GM18868 (cell line): ENCODE results near the gene PPA1.
"Not testable (repeated sequence)": the region's sequence is repeated elsewhere in the genome, so short reads cannot be mapped to it uniquely, and the experiment has no call there.

Experiments used
- ATAC-seq: cut with Tn5 transposase; IDR thresholded peaks from one replicate; pipeline ENCODE4 v1.9.1; 2021; ENCODE audit warnings: mild to moderate bottlenecking, moderate library complexity; ENCODE audit not compliant: unreplicated experiment

The PPA1 gene

DNA sequence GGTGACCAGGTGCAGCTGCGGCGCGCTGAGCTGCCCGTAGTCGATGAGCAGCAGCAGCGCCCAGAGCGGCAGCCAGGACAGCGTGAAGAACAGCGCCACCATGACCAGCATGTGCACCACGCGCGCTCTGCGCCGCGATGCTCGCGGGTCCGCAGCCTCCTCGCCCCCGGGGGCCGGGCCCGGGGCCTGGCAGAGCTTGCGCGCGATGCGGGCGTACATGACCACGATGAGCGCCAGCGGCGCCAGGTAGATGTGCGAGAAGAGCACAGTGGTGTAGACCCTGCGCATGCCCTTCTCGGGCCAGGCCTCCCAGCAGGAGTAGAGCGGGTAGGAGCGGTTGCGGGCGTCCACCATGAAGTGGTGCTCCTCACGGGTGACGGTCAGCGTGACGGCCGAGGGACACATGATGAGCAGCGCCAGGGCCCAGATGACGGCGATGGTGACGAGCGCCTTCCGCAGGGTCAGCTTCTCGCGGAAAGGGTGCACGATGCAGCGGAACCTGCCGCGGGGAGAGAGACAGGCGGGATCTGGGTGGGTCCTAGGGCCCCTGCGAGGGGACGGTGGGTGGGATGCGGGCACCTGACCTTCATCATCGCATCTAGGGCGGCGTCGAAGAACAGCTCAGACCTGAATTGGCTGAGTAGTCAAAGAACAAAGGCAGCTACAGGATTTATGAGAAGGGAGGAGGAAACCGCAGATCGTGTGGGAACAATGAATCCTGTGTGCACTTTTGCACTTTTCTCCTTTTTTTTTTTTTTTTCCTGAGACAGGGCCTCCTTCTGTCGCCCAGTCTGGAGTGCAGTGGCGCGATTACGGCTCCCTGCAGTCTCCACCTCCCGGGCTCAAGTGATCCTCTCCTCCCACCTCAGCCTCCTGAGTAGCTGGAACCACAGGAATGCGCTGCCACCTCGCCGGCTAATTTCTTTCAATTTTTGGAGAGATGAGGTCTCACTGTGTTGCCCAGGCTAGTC, 22.4 kb upstream of the PPA1 start:
- ATAC-seq: no peak

DNA sequence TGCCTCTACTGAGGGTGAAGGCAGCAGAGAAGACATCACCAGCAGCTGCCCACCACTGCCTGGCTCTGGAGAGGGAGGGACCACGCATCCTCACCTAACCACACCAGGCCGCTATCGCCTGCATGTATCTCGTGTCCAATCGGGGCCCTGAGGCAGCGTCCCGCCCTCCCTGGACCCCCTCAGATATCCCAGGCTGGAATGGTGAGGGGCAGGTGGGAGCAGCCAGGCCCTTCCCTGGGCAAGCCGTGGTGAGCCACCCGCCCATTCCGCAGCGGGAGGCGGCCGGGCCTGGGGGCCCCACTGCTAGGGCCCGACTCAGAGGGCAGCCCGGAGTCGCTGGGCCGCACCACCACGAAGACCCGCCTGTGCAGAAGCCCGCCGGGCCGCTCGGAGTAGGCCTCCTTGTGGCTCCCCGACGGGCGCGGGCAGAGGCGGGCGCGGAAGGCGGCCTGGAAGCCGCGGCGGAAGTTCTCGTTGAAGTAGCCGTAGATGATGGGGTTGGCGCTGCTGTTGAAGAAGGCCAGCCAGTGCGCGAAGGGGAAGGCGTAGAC, 21.6 kb upstream of the PPA1 start:
- ATAC-seq: no peak

DNA sequence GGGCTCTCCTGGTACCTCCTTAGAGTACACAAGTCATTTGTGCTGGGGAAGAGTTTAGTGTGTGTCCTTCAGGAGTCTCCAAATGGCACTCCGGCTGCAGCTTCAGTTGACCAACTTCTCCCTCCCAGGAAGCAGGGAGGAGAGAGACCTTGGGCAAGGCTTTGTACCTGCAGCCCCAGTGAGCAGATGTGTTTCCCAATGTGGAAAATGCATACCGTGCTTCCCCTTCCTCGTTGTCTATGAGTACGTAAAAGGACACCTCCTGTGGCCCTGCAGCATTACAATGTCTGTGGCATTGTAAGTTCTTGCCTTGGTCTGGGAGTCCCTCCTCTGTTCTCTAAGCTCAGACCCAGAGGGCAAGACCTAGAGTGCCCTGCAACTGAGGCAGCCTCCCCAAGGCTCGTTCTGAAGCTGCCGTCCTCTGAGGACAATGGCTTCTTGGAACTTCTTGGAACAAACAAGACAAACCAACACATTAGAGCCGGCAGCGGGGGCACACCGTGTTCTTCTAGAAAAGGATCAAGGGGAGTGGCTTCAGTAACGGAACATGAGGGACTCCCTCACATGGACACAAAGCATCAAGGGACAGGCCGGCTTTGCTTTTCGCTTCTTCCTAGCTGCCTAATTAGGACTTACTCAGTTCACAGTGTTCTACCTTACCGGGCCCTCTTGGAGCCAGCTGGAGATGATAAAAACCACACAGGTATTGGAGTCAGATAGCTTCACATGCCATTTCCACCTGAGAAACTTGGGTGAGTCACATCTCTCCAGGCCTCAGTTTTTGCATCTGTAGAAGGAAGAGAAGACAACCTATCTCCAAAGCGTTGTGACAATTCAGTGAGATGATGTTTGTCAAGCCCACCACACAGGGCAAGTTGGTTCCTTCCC, 20.9 kb upstream of the PPA1 start:
- ATAC-seq: no peak

DNA sequence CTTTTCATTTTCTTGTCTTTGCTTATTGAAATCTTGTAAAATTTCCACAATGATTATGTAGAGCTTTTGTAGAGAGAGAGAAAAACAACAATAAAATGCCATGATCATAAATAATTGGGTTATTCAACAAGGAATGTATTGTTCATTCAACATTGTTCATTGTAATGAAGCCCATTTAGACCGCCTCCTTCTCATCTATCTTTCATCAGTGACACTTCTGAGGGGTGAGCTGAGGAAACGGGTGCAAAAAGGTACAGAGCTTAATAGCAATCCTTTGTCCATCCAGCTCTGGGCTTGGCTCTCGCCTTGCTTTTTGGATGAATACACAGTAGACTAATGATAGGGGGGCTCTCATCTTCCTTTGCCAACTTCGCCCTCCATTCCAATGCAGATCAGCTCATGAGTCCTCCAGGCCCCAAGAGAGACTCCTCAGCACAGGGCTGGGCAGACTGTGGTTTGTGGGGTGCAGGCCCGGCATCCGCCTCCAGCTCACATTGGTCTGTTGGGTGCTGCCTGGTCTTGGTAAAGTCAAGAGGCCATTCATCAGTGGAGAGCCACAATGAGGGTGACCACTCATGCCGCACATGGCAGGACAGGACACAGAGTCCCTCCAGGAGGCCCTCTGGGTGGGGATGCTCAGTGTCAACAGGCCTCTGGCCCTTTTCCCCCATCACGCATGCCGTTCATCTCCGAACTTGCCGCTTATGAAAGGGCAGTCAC, 17.9 kb upstream of the PPA1 start:
- ATAC-seq: no peak

DNA sequence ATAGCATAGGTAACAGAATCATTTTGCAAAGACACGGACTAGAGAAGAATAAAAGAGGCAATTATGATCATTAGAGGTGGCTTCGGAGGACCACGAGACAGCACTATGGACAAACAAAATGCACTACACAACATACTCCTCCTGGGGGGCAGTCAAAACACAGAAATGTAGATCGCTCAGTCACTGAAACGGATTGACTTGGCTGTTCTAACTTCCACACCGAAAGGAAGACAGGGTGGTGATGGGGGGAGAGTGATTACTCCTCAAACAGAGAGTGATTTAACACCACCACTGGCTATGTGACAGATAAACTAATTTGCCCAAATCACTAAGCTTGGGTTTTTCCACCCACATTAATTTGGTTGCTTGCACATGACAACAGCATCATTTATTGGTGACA, 14.1 kb upstream of the PPA1 start:
- no peak for ATAC-seq

DNA sequence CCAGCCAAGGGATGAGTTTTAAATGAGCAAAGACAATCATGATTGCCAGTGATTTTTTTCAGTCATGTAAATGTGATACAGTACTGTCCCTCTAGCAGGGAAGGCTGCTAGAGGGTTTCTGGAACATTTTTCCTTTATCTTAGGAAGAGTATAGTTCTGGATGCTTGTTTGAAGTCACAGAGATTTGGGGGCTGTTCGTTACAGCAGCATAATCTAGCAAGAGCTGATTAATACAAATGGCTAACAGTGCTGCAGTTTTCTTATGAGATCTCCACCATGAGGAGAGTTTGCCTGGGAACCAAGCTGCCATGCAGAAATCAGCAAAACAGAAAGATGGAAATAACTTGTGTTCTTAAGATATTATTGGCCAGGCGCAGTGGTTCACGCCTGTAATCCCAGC, 7.9 kb upstream of the PPA1 start:
- no peak for ATAC-seq

DNA sequence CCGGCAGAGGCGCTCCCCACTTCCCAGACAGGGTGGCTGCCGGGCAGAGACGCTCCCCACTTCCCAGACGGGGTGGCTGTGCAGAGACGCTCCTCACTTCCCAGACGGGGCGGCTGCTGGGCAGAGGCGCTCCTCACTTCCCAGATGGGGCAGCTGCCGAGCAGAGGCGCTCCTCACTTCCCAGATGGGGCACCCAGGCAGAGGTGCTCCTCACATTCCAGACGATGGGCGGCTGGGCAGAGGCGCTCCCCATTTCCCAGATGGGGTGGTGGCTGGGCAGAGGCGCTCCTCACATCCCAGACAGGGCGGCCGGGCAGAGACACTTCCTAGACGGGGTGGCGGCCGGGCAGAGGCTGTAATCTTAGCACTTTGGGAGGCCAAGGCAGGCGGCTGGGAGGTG, 6.8 kb upstream of the PPA1 start:
- not testable (repeated sequence) for ATAC-seq

DNA sequence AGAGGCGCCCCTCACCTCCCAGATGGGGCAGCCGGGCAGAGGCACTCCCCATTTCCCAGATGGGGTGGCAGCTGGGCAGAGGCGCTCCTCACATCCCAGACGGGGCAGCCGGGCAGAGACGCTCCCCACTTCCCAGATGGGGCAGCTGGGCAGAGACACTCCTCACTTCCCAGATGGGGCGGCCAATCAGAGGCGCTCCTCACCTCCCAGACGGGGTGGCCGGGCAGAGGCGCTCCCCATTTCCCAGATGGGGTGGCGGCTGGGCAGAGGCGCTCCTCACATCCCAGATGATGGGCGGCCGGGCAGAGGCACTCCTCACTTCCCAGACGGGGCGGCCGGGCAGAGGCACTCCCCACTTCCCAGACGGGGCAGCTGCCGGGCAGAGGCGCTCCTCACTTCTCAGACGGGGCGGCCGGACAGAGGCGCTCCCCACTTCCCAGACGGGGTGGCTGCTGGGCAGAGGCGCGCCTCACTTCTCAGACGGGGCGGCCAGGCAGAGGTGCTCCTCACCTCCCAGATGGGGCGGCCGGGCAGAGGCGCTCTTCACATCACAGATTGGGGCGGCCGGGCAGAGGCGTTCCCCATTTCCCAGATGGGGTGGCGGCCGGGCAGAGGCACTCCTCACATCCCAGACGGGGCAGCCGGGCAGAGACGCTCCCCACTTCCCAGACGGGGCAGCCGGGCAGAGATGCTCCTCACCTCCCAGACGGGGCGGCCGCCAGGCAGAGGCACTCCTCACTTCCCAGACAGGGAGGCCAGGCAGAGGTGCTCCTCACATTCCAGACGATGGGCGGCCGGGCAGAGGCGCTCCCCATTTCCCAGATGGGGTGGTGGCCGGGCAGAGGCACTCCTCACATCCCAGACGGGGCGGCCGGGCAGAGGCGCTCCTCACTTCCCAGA, 6.1 kb upstream of the PPA1 start:
- ATAC-seq: not testable (repeated sequence)

DNA sequence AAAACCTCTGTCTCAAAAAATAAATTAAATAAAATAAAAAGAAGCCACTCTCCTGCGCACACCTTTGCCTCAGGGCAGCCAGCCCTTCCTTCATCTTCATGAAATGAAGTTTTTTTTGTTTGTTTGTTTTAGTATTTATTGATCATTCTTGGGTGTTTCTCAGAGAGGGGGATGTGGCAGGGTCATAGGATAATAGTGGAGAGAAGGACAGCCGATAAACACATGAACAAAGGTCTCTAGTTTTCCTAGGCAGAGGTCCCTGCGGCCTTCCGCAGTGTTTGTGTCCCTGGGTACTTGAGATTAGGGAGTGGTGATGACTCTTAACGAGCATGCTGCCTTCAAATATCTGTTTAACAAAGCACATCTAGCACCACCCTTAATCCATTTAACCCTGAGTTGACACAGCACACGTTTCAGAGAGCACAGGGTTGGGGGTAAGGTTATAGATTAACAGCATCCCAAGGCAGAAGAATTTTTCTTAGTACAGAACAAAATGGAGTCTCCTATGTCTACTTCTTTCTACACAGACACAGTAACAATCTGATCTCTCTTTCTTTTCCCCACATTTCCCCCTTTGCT, 4.8 kb upstream of the PPA1 start:
- ATAC-seq: not testable (repeated sequence)

DNA sequence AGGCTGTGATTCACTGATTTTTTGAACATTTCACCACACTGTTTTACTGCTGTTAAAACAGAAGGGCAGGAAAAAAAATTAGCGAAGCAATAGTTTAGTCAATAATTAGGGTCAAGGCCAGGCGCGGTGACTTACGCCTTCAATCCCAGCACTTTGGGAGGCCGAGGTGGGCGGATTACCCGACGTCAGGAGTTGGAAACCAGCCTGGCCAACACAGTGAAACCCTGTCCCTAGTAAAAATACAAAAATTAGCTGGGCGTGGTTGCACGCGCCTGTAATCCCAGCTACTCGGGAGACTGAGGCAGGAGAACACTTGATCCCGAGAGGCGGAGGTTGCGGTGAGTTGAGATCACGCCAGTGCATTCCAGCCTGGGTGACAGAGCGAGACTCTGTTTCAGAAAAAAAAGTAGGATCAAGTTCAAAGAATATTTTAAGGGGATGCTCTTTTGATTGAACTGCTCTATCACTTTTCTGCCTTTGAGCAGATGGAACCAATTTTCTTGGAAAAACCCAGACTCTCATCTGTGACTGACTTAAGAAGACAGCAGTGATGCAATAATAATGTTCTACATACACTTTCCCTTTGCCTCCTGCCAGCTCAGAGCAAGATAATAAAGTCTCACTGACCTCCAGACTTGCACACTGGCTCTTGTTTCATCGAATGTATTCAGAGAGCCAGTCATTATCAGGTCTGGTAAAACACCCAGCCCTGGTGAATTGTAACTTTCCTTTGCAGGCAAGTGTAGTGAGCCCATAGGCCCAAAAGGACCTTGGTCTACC, 1.6 kb upstream of the PPA1 start:
- no peak for ATAC-seq

DNA sequence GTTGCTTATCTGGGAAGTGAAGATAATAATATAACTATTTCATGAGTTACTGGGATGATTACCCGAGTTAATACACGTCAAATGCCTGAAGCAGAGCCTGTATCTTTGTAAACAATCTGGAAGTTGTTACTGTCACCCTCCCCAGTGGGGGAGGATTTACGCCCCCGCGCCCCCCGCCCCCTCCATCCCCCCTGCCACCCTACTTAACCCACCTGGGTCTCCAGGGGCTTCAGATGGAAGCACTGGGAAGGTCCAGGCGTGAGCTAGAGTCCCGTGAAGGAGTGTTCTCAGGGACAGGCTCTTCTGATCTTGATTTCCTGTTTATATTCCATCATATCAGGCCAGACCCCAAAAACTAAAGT, 691 bp upstream of the PPA1 start:
- no peak for ATAC-seq

DNA sequence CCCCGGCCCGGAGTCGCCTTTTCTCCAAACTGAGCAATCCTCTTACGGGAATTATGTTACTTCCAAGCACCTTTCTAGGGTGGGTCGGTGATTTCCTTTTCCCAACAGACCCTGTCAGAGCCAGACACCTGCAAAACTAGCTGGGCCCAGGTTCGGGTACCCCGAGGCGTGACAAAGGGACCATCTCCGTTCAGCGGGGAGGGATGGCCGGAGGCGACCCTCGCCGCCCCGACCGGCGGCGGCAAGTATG, 445 bp downstream of the PPA1 start:
- no peak for ATAC-seq

DNA sequence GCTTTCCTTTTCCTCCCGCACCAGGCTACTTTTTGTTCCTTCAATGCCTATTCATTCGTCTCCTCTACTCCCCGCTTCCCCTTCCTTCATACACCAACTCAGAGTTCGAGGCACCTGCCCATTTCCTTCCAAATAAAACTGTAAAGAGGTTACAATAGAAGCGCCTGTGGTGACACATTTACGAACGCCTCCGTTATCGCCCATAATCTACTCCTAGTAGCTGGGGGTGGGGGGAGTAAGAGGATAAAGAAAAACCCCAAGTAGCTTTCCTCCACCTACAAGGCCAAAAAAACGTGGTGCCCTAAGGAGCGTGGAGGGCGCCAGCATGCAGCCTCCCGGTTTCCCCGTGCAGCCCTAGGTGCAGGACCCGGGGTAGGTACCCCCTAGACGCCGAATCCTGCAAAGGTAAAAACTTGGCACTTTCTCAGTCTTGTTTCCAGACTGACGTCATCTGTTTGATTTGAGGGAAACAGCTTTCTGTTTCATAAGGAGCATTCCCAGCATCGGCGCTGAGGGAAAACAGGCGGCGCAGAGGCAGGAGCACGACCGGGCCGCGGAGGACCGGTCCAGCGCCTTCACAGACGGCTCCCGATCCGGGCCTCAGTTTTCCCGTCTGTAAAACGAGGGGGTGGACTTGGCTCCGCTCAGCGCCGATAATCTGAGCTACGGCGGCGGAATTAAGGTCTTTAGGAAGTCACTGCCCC, 922 bp downstream of the PPA1 start:
- no peak for ATAC-seq

DNA sequence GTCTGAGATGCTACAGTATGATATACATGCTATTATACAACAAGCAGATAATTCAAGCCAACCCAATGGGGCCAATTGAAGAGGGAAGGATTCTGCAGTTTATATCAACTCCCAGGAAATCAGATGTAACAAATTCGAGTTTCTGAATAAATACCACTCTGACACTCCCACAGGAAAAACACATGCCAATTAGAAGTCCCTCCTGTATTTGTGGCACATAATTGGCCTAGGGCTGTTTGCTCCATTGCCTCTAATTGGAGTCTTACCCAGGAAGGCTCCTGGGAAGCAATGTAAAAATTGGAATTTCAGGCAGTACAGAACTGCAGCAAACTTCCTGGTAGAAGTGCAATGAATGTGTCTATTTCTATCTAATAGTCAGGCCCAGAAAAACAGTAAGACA, 4.7 kb downstream of the PPA1 start:
- ATAC-seq: no peak

DNA sequence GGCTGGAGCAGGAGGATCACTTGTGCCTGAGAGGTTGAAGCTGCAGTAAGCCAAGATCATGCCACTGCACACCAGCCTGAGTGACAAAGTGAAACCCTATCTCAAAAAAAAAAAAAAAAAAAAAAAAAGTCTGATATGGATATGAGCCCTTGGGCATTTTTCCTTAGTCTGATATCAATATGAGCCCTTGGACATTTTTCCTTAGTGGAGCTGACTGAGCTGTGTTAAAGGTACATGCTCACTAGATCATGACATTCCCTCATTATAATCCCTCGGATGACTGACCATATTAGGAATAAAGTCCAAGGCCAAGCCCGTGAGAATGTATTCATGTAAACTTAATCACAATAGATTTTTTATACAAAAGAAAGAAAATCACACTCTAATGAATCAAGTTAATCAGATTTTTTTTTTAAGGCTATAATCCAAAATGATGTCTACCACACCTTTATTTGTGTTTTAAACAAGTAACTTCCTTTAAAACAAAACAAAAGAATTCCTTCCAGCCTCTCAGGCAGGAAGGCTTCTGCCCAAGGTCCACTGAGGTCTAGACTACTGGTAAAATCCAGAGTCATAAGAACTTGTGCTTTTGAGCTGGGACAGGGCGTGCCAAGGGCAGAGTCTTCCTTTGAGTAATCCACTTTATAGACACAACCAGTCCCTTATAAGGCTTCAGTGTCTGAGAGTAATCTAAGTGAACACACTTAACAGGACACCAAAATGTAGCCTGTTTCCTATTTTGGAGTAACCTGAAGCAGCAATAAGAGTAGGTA, 5.5 kb downstream of the PPA1 start:
- no peak for ATAC-seq

DNA sequence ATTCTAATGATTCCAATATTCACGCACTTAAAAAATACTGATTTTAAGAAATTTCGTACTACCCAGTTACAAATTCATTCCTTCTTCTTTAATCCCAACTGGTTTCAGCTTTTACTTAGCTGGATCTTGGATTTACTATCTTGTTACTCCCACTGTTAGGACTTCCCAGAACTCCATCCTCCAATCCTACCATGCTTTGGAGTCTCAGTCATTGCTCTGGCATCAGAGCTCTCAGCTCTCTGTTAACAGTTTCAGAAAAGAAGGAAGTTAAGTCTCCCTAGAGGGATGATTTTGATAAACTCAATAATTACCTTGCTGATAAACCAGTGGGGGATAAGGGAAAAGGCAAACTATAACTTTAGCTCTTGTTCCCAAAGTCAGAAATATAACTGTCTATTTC, 9.5 kb downstream of the PPA1 start:
- no peak for ATAC-seq

DNA sequence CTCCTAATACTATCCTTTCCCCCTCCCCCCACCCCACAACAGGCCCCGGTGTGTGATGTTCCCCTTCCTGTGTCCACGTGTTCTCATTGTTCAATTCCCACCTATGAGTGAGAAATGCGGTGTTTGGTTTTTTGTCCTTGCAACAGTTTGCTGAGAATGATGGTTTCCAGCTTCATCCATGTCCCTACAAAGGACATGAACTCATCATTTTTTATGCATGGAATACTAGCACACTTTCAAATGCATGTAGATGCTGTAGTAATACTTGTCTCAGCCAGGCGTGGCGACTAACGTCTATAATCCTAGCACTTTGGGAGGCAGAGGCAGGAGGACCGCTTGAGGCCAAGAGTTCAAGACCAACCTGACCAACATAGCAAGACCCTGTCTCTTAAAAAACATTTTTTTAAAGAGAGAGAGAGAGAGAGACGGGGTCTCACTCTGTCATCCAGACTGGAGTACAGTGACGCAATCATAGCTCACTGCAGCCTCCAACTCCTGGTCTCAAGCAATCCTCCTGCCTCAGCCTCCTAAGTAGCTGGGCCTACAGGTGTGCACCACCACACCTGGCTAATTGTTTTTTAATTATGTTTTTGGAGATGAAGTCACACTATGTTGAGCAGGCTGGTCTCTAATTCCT, 10.3 kb downstream of the PPA1 start:
- not testable (repeated sequence) for ATAC-seq
